GM23248 (cell line): ENCODE results near the gene TMC5.

ENCODE experiments used
- EZH2 ChIP-seq: fragments of 200-600 bp; sonication (generic); IDR thresholded peaks from 2 replicates; pipeline ENCODE4 v1.6.1; 2018; ENCODE audit warnings: antibody characterized with exemption, mild to moderate bottlenecking; ENCODE audit not compliant: insufficient read depth, poor library complexity, severe bottlenecking
- EZH2phosphoT487 ChIP-seq: fragments of 200-600 bp; sonication (generic); IDR thresholded peaks from 2 replicates; pipeline ENCODE4 v1.6.1; 2018; ENCODE audit warnings: antibody characterized with exemption, moderate library complexity, mild to moderate bottlenecking, low read depth; ENCODE audit not compliant: insufficient read depth

GRCh38 chr16:19463468-19464315 lies 46.0 kb downstream of the TMC5 start:
- TF ChIP-seq EZH2 = no peak
- no peak for TF ChIP-seq EZH2phosphoT487
